Superior temporal gyrus (tissue), 1 donor: Measurements from ENCODE around the gene FAM83B.
"Not testable (repeated sequence)": the region's sequence is repeated elsewhere in the genome, so short reads cannot be mapped to it uniquely, and the experiment has no call there.

ENCODE experiments used
- DNase-seq: peaks from one replicate; pipeline ENCODE4 v3.0.0-alpha.2; 2016; ENCODE audit errors: extremely low spot score

The FAM83B gene

GRCh38 chr6:54979161-54979560, 132.6 kb downstream of the FAM83B start:
- not testable (repeated sequence) for DNase-seq

- DNase-seq = no peak
These were observed 134.1 kb downstream of the FAM83B start for GRCh38 chr6:54980511-54981275.

GRCh38 chr6:54981276-54981609, 134.7 kb downstream of the FAM83B start:
- DNase-seq = no peak

GRCh38 chr6:54981647-54982046, 135.1 kb downstream of the FAM83B start:
- DNase-seq = no peak

DNA sequence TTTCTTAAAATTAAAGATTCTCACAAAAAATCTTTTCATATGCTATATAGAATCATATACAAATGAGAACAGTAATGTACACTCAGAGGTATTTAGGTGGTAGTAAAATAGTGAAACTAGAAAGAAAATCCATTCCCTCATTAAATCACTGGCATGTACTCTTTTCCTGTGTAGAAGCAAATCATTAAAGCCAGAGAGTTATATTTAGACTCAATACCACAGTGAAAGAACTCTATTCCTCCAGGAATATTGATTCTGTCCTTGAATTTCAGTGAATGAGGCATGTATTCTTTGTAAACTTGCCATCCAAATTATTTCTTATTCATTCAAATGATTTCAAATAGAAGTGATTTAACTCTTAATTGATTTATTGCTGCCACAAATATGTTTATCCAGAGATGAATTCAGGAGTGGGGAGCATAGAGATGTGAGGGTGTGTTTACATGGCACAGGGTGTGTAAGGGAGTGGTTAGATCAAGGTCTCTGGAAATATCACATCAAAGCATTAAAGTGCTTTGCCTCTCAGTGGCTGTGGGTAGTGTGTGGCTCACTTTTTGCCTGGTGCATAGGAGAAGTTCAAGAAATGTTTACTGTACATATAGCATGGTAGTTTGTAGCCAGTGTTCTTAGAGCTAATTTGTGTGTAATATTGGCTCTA, 141.2 kb downstream of the FAM83B start:
- no peak for DNase-seq

- no peak for DNase-seq
These were observed 142.0 kb downstream of the FAM83B start for GRCh38 chr6:54988576-54988975.

DNA sequence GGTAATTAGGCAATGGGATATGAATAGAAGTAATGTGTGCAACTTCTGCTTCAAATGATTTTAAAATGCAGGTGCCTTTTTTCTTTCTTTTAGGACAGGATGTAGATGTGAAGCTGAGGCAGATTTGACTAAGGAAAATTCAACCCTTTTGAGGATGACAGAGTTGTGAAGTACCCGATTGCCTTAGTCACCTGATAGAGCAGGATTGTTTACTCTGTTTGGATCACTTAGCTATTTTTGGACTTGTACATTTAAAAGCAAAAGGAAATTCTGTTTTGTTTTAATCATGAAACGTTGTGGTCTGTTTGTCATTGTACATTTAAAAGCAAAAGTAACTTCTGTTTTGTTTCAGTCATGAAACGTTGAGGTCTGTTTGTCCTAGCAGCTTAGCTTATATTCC, 143.4 kb downstream of the FAM83B start:
- DNase-seq = no peak
